Memory B cell (primary cell): ENCODE data around the gene FAM53B.

Source experiments
- ATAC-seq: fragments of 150-1000 bp; cut with Tn5 transposase; 2 replicates; pipeline ENCODE4 v1.10.0; 2021; ENCODE audit warnings: low read depth, mild to moderate bottlenecking, moderate library complexity
- DNase-seq, 2 donors: peaks; one replicate each; pipeline ENCODE4 v3.0.0; 2022; ENCODE audit warnings: low spot score in 2 of 2
- H3K27ac Mint-ChIP-seq: one replicate; pipeline ENCODE4 v1.8.0; 2022; ENCODE audit warnings: mild to moderate bottlenecking, moderate library complexity, mixed read lengths
- H3K27me3 Mint-ChIP-seq: one replicate; pipeline ENCODE4 v1.8.0; 2022; ENCODE audit warnings: mixed read lengths
- H3K36me3 Mint-ChIP-seq: one replicate; pipeline ENCODE4 v1.8.0; 2022; ENCODE audit warnings: mild to moderate bottlenecking, mixed read lengths
- H3K4me1 Mint-ChIP-seq: one replicate; pipeline ENCODE4 v1.8.0; 2022; ENCODE audit warnings: mixed read lengths
- H3K4me3 Mint-ChIP-seq: one replicate; pipeline ENCODE4 v1.8.0; 2022; ENCODE audit warnings: mild to moderate bottlenecking, moderate library complexity, mixed read lengths
- H3K9me3 Mint-ChIP-seq: one replicate; pipeline ENCODE4 v1.8.0; 2022; ENCODE audit warnings: mixed read lengths

FAM53B gene

DNA sequence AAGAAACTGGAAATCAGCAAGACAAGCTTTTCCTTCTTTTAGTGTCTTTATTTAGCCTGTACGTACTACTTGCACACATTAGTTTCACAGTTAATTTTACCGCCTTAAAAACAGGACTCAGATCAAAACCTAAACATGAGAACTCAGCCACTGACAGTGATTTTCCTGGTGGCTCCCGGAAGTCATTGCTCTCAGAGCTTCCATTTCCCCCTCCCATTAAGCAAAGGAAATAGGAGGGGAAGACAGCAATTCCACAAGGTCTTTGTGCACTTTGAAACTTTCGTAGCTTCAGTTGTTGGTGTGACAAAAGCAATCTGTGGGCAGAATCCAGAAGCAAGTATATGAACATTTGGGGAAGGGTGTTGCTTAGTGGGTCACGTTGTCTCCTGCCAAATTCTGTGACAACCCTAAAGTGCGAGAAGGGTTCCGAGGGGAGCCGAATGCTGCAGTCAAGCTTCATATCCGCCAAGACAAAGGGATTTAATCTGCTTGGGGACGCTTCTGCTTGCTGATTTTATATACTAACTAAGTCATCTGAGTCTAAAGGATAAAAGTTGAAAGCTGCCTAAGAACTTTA is 30.4 kb downstream of the FAM53B start:
- Mint-ChIP-seq H3K27ac (peak overlapping the region; percentile 72), H3K4me1 (peaks cover 71% of the 10 kb centered on the region), H3K36me3 (peaks cover 6% of the 10 kb centered on the region), H3K9me3 (no peaks in the 10 kb centered on the region), H3K4me3 (no peak overlapping the region), H3K27me3 (no peaks in the 10 kb centered on the region)
- ATAC-seq (no peak), DNase-seq (no peak)

DNA sequence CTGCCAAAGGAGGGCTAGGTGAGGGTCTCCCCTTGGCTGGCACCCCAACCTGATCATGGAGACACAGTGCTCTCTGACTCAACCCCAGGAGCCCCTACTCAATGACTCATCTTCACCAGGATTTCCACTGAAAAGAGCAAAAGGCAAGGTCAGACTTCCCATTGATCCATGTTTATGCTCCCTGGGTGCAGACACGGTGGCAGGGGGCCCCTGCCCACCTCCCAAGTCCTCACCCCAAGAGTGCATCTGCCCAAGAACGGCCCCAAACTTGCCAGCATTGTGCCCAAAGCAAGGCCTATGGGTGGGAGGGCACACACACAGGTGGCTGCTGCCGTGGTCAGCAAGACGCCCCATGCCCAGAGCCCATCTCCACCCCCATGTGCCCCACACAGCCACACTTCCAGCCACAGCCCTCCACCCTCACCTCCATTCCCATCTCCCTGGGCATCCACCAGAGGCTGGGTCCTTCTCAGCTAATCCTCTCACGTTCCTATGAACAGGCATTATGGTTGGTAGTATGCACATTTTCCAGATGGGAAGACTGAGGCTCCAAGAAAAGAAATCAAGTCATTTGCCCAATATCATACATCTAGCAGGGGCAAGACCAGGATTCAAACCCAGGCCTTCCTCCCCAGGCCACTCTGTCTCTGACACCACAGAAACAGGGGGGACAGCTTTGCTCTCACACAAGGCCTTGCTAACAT is 31.3 kb downstream of the FAM53B start:
- DNase-seq, result no peak
- Mint-ChIP-seq H3K4me3 (no peak overlapping the region), H3K9me3 (no peaks in the 10 kb centered on the region), H3K27ac (peak overlapping the region; percentile 72), H3K4me1 (peaks cover 69% of the 10 kb centered on the region), H3K27me3 (no peaks in the 10 kb centered on the region), H3K36me3 (peaks cover 6% of the 10 kb centered on the region)
- ATAC-seq, result no peak

DNA sequence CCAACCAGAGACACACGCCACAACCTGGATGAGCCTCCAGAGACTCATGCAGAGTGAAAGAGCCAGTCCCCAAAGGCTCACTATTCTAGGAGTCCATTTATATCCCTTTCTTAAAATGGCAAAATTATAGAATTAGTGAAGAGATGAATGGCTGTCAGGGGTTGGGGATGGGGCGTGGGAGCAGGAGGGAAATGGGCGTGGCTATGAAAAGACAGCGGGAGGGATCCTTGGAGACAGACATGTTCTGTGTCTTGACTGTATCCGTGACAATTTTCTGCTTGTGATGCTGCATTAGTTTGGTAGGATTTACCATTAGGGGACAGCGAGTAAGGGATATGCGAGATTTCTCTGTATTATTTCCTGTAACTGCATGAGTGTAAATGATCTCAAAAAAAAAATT is 33.0 kb downstream of the FAM53B start:
- no peaks in the 10 kb centered on the region for H3K9me3 Mint-ChIP-seq
- peak overlapping the region; percentile 88 for H3K27ac Mint-ChIP-seq
- peaks cover 60% of the 10 kb centered on the region for H3K4me1 Mint-ChIP-seq

DNA sequence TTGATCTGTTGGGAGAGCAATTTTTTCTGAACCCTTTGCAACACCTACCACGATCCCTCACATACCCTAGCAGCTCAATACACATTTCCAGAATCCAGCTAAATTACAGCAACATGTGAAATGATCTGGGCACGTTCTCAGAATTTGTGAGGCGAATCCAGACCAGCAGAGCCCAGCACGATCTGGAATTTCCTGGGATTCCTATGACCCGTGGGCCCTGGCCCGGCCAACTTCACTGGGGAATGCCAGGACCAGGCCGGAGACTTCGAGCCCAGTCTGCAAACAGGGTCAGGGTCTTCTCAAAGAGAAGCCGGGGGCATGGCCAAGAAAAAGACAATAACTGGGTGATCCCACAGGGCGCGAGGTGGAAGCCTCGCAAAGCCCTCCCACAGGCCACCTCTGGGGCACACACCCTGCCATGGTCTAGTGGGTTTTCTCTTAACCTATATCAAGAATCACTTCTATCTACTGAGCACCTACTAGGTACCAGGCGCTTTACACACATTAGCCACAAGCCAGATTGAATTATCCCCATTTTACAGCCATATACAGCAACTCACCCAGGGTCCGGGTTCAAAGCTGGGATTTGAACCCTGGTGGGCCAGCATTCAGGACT is 33.8 kb downstream of the FAM53B start:
- H3K27me3 Mint-ChIP-seq, result no peaks in the 10 kb centered on the region
- peak overlapping the region; percentile 6 for H3K4me3 Mint-ChIP-seq
- H3K4me1 Mint-ChIP-seq, result peaks cover 58% of the 10 kb centered on the region
- no peaks in the 10 kb centered on the region for H3K9me3 Mint-ChIP-seq
- DNase-seq (no peak), ATAC-seq (peak; percentile 61)
- H3K36me3 Mint-ChIP-seq, result peaks cover 13% of the 10 kb centered on the region
- H3K27ac Mint-ChIP-seq, result peak overlapping the region; percentile 88

More for the DNA sequence above, 33.0 kb downstream of the FAM53B start:
- ATAC-seq (no peak), DNase-seq (no peak)
- peaks cover 12% of the 10 kb centered on the region for H3K36me3 Mint-ChIP-seq
- H3K4me3 Mint-ChIP-seq, result peak overlapping the region; percentile 6
- H3K27me3 Mint-ChIP-seq, result no peaks in the 10 kb centered on the region

DNA sequence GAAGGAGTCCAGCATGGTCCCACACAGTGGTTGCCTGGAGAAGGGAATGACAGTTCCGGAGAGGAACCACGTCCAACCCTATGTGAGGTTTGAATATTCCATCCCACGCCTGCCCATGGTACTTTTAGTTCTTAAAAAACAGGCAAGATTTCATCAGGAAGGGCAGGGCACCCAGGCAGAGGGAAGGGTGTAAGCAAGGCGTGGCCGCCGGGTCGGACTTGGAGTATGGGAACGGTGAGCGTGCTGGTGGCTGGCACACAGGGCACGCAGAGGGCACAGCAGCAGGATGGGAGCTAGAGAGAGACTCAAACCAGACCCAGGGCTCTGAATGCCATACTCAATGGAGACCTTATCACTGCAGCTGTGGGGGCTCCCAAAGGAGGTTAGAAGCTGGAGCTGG is 34.3 kb downstream of the FAM53B start:
- ATAC-seq (no peak), DNase-seq (no peak)
- Mint-ChIP-seq H3K27me3 (no peaks in the 10 kb centered on the region), H3K9me3 (no peaks in the 10 kb centered on the region), H3K4me3 (no peak overlapping the region), H3K27ac (peak overlapping the region; percentile 88), H3K4me1 (peaks cover 58% of the 10 kb centered on the region), H3K36me3 (peaks cover 15% of the 10 kb centered on the region)

DNA sequence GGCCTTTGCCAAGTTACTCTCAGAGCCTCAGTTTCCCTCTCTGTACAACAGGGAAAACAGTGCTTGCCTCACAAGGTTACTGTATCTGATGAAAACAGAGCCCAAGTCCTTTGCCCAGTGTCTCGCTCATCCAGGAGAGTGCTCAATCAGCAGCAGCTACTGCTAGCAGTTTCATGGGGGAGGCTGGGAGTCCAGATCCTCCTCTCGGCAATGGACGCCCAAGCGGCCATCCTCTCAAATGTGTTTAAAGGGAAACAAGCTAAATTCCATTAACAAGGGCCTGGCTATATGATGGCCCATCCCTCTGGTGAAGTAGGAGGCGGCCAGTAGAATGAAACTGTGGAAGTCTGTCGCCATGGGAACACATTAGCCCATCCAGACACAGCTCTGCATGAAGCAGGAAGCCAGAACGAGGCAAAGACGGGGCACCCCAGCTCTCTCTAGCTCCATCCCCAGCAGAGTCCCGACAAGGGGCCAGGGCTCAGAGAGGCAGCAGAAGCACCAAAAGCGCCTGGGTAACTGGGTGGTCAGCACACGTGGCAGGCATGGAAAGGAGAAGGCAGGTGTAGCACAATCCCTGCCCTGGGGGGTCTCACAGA is 35.2 kb downstream of the FAM53B start:
- DNase-seq (no peak), ATAC-seq (no peak)
- no peaks in the 10 kb centered on the region for H3K9me3 Mint-ChIP-seq
- peaks cover 22% of the 10 kb centered on the region for H3K36me3 Mint-ChIP-seq
- H3K27ac Mint-ChIP-seq, result peak overlapping the region; percentile 88
- no peak overlapping the region for H3K4me3 Mint-ChIP-seq
- H3K4me1 Mint-ChIP-seq, result peaks cover 66% of the 10 kb centered on the region
- H3K27me3 Mint-ChIP-seq, result no peaks in the 10 kb centered on the region

DNA sequence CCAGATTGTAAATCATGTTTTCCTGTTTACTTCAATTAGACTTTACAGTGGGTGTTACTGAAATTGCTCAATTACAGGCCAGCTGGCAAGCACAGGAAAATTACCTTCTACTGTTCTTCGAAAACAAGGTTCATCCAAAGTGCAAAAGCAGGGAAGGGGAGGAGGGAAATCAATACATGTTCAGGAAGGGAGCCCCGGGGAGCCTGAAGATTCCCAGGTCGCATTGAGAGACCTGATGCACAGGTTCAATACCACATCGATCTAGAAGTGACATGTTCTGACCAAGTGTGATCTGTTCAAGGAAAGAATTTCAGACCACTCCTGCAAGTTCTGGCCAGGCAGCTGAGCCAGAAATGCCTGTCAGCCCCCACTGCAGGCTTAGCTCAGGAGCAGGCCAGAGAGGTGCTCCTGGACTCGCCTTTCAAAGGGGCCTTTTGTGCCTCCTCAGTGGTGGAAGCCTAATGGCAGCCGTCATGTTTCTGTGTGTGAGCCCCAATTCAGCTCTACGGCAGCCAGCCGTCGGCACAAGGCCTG is 35.9 kb downstream of the FAM53B start:
- Mint-ChIP-seq H3K27ac (peak overlapping the region; percentile 88), H3K36me3 (peaks cover 25% of the 10 kb centered on the region), H3K9me3 (no peaks in the 10 kb centered on the region), H3K4me3 (no peak overlapping the region), H3K4me1 (peaks cover 72% of the 10 kb centered on the region), H3K27me3 (no peaks in the 10 kb centered on the region)
- DNase-seq (no peak), ATAC-seq (no peak)

DNA sequence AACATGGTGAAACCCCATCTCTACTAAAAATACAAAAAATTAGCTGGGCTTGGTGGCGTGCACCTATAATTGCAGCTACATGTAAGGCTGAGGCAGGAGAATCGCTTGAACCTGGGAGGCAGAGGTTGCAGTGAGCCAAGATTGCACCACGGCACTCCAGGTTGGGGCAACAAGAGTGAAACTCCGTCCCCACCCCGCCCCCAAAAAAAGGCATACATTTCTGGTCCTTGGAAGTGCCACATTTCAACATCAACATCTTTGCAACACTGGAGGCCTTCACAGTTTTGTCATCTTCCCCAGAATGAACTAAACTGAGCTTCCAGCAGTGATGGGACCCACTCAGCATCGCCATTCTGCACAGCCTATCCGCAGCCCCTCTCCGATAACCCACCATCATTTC is 36.6 kb downstream of the FAM53B start:
- ATAC-seq, result no peak
- peaks cover 25% of the 10 kb centered on the region for H3K36me3 Mint-ChIP-seq
- peaks cover 69% of the 10 kb centered on the region for H3K4me1 Mint-ChIP-seq
- H3K9me3 Mint-ChIP-seq, result no peaks in the 10 kb centered on the region
- no peak for DNase-seq
- no peak overlapping the region for H3K27ac Mint-ChIP-seq
- no peaks in the 10 kb centered on the region for H3K27me3 Mint-ChIP-seq
- H3K4me3 Mint-ChIP-seq, result no peak overlapping the region

DNA sequence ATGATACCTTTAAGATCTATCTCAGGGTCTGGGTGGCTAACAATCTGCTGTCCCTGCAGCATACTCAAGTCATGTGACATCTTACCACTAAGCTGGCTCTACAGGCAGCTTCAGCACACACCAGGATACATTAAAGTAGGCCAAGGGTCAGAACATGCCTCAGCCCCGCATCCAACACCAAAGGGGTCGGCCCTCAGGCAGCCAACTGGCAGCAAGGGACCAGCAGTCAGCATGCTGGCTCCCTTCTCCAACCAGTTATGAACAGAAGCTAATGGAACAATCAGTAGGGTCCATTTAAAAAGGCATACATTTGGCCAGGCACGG is 37.1 kb downstream of the FAM53B start:
- no peaks in the 10 kb centered on the region for H3K9me3 Mint-ChIP-seq
- no peak overlapping the region for H3K4me3 Mint-ChIP-seq
- H3K36me3 Mint-ChIP-seq, result peaks cover 23% of the 10 kb centered on the region
- ATAC-seq, result no peak
- no peak for DNase-seq
- peaks cover 71% of the 10 kb centered on the region for H3K4me1 Mint-ChIP-seq
- H3K27ac Mint-ChIP-seq, result peak overlapping the region; percentile 95
- H3K27me3 Mint-ChIP-seq, result no peaks in the 10 kb centered on the region

DNA sequence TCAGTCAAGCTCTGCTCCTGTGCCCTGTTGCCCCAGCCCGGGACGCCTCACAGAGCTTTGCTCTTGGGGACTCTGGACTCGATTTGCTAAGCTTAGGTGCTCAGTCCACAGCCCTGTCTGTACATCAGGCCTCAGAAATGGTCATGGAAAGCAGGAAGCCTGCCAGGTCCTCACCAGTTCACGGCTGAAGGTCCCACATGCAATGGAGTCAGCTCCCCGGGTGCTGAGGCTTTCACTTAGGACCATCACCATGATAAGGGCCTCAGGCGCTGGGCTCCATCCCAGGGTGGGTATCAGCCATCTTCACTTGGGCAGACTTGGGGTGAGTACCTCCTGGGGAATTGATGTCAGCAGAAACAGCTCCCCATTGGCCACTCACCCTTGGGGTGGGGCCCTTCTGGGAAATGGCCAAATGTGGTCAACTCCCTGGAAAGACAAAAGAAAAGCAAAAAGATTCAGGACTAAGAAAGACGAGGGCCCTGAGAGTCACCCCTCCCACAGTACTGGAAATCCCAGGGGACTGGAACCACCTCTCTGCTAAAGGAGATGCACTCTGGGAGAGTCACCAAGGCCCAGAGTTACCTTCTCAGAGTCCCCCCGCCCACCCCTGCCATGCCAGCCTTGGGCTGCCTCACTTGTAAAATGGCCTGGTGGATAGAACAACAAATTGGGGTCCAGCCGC is 37.6 kb downstream of the FAM53B start:
- DNase-seq (no peak), ATAC-seq (no peak)
- Mint-ChIP-seq H3K4me1 (peaks cover 76% of the 10 kb centered on the region), H3K27ac (peak overlapping the region; percentile 95), H3K36me3 (peaks cover 23% of the 10 kb centered on the region), H3K27me3 (no peaks in the 10 kb centered on the region), H3K9me3 (no peaks in the 10 kb centered on the region), H3K4me3 (peak overlapping the region; percentile 21)

DNA sequence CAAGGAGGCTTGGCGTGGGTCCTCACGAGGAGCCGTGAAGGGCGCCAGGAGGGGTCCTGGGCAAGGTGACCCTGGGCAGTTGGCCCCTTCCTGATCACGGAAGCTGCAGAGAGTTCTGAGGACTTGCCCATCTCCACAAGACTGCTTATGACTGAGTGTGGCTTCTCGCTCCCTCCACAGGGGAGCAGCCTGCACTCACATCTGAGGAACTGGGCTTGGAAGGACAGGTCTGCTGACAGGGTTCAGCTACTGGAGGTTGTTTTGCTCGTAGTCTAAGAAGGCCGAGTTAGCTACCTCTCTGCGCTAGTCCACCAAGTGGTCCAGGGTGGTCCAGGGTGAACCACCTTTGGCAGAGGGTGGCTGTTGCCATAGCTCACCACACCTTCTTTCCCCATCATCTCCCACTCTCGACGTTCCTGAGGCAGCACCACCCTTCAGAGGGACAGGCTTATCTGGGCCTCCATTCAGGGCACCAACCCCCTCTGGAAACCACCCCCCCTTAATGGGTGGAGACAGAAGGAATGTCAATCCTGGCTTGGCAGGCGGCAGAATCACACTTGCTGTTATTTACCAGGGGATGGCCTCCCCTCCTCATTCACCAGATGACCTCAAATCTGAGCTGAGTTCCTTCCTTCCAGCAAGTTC is 38.2 kb downstream of the FAM53B start:
- DNase-seq (no peak), ATAC-seq (no peak)
- H3K4me1 Mint-ChIP-seq, result peaks cover 80% of the 10 kb centered on the region
- H3K9me3 Mint-ChIP-seq, result no peaks in the 10 kb centered on the region
- no peaks in the 10 kb centered on the region for H3K27me3 Mint-ChIP-seq
- peak overlapping the region; percentile 41 for H3K4me3 Mint-ChIP-seq
- peak overlapping the region; percentile 95 for H3K27ac Mint-ChIP-seq
- H3K36me3 Mint-ChIP-seq, result peaks cover 25% of the 10 kb centered on the region

DNA sequence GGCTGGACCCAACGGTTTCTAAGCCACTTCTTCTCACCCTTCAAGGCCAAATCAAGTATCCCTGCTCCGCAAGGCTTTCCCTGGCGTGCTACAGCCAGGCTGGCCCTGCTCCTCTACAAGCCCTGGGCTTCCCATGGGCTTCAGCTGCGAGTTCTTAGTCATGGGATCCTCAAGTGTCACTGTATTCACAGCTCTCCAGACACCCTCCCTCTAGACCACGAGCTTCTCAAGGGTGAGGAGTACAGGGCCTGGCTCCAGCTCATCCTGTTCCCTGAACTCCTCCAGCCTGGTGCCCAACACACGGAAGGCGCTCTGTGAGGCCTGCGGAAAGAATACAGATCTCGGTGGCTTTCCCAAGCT is 38.8 kb downstream of the FAM53B start:
- DNase-seq (no peak), ATAC-seq (no peak)
- Mint-ChIP-seq H3K9me3 (no peaks in the 10 kb centered on the region), H3K36me3 (peaks cover 25% of the 10 kb centered on the region), H3K27me3 (no peaks in the 10 kb centered on the region), H3K4me3 (no peak overlapping the region), H3K4me1 (peaks cover 80% of the 10 kb centered on the region), H3K27ac (peak overlapping the region; percentile 95)

DNA sequence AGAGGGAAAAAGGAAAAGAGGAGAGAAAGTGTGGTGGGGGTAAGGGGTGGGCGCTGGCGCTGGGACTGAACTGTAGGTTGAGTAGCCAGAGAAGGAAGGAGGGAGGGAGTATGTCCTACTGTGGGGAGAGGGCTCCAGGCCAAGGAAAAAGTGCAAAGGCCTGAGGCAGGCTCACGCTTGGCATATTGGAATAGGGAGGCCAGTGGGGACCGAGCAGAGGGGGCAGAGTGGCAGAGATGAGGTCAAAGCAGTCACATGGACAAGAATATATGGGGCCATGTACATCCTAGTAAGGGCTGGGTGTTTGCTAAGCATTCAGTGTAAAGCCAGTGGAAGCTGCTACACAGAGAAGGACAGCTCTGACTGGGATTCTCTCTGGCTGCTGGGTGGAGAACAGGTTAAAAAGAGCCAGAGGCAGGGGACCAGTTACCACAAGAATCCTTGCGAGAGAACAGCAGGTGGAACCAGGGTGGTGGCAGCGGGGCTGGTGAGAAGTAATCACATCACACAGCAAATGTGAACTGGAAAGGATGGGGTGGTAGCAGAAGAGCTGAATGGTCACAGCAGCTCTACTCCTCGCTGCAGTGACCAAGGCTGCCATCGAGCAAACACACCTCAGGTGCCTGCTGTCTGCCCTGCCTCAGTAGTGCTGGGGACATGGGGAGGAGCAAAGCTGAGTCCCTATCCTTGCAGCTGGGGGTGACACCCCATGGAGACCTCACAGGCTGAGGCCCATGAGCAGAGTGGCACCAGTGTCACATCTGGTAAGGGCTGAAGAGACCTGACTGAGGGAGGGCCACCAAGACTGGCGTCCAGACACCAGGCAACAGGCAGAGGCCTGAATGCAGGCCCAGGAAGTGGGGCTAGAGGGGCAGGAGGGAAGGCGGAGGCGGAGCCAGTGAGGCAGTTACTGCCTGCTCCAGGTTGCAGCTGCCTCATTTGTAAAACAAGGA is 39.5 kb downstream of the FAM53B start:
- H3K27ac Mint-ChIP-seq, result peak overlapping the region; percentile 95
- no peaks in the 10 kb centered on the region for H3K27me3 Mint-ChIP-seq
- no peak for DNase-seq
- peak overlapping the region; percentile 73 for H3K4me3 Mint-ChIP-seq
- H3K36me3 Mint-ChIP-seq, result peaks cover 25% of the 10 kb centered on the region
- ATAC-seq, result no peak
- H3K4me1 Mint-ChIP-seq, result peaks cover 79% of the 10 kb centered on the region
- H3K9me3 Mint-ChIP-seq, result no peaks in the 10 kb centered on the region
